ENCODE results near the gene MND1.
"Not testable (repeated sequence)": the region's sequence is repeated elsewhere in the genome, so short reads cannot be mapped to it uniquely, and the experiment has no call there.

Gene MND1

DNA sequence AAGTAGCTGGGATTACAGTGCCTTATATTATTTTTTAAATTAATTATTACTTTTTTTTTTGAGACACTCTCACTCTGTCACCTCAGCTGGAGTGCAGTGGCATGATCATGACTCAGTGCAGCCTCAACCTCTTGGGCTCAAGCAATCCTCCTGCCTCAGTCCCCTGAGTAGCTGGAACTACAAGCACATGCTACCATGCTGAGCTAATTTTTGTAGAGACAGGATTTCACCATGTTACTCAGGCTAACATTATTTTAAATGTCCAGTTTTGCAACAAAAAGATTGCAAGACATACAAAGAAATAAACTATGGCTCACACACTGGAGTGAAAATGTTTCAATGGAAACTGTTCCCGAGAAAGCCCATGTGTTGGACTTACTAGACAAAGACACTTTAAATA lies 59.2 kb downstream of the MND1 start:
- no peak for DNase-seq (ENCODE audit: low spot score)

DNA sequence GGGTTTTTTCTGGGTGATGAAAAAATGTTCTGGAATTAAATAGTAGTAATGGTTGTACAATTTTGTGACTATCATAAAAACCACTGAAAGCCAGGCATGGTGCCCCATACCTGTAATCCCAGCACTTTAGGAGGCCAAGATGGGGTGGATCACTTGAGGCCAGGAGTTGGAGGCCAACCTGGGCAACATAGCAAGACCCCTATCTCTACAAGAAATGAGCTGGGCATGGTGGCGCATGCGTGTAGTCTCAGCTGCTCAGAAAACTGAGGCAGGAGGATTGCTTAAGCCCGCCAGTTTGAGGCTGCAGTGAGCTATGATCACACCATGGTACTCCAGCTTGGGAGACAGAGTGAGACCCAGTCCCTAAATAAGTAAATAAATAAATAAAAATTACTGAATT lies 63.4 kb downstream of the MND1 start:
- DNase-seq (ENCODE audit: low spot score) = no peak

DNA sequence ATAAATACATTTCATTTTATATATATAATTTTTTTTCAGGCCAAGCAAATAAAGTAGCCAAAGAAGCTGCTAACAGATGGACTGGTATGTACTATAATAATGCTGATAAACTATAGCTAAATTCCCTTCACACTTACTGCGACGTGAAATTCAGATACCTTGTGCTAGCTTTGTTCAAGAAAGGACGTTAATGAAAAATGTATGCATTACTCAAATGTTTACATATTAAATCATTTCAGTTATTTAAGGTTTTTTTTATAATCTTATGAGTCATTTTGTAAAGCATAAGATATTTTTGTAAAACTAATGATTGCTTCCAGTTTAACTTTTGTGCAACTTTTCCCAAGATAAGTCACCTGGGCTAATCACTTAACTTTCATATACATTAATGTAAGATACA lies 64.4 kb downstream of the MND1 start:
- DNase-seq (ENCODE audit: low spot score) = no peak

DNA sequence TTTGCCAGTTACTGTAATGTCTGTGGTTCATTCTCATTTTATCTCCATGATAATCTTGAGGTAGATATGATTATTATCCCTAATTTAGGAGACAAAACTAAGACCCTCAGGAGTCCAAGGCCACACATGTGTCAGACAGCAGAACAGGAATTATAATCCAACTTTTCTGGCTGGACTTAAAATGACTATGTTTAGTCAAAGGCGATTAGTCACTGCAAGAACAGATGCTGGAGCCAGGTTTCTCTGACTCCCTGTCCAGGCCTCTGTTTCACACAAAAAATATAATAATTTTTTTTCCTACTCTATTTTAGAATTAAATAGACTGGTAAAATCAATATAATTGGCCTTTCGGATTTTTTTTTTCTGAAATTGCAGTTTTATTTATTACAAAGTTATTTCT lies 64.9 kb downstream of the MND1 start:
- peak; percentile 31 for DNase-seq (ENCODE audit: low spot score)

DNA sequence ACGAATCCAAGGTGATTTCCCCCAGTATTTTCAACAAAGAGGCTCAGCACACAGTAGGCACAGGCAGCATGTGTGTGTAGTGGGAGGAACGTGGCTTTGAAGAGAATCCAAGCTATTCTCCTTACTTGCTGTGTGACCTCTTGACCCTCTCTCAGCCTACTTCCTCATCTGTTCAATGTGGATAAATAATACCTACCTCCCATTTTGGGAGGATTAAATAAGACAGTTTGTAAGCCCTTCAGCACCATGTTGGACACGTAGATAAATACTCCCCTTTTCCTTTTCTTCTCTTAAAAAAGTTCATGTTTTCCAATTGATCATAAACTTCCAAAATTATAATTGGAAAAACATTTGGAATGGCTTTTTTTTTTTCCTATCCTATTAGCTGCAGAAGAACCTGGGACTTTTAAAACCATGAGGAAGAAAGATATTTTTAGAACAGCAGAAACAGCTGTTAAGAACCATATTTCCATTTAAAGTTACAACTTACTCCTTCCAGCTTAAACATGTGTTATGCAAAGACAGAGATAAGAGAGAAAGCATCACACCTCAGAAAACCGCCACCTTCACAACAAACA lies 65.5 kb downstream of the MND1 start:
- DNase-seq (ENCODE audit: low spot score) = no peak

DNA sequence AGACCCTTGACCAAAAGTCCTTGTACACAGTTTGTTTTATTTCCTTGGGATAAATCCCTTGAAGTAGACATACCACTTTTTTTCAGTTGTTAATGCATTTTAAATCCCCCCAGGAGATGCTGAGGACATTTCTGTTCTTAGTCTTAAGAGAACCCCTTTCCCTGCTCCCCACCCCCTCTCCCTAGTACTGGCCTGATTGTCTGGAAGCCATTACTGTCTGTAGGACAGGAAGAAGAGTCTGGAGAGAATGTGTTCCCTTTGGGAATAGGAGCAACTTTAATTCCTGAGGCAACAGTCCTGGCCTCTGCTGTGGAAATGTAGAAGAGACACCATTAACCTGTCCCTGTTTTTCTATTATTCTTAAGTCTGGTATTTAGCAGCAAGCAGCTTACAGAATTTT lies 69.4 kb downstream of the MND1 start:
- DNase-seq (ENCODE audit: low spot score) = no peak

GRCh38 chr4:153416456-153416855 lies 72.0 kb downstream of the MND1 start:
- not testable (repeated sequence) for DNase-seq (ENCODE audit: low spot score)

GRCh38 chr4:153418121-153418520 lies 73.6 kb downstream of the MND1 start:
- no peak for DNase-seq (ENCODE audit: low spot score)

DNA sequence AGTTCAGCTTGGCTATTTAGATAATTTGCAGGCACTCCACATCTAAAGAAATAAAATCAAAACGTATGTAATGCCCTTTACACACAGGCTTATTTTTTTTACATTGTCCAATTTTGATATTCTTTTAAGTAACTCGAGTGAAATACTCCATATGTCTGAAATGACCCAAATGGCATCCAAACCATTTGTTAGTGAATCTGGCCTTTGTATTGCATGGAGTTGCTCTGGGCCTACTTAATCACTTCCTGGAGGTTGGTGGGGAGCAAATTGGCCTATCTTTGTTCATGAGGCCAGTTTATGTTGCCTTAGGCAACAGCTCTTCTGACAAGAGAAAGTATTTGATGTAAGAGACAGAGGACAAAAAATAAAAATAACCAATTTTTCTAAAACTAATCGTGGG lies 74.1 kb downstream of the MND1 start:
- DNase-seq (ENCODE audit: low spot score) = no peak

DNA sequence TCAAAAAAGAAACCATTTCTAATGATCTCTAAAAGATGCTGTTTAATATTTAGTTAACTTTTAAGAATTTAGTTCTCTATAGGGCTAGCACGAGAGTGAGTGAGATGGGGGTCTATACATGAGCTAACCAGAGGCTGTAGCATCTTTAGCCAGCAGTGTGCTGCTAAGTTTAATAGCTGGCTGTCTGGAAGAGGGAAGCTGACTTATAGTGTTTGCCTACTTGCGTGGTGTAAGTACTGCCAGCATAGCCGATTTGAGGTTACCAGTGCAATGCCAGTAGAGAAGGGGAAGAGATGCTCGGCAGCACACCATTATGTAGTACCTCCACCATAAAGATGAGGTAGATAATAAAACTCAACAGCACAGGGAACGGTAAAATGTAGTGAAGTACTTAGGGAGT lies 74.5 kb downstream of the MND1 start:
- no peak for DNase-seq (ENCODE audit: low spot score)

GRCh38 chr4:153419673-153420278 lies 75.3 kb downstream of the MND1 start:
- DNase-seq (ENCODE audit: low spot score) = no peak

DNA sequence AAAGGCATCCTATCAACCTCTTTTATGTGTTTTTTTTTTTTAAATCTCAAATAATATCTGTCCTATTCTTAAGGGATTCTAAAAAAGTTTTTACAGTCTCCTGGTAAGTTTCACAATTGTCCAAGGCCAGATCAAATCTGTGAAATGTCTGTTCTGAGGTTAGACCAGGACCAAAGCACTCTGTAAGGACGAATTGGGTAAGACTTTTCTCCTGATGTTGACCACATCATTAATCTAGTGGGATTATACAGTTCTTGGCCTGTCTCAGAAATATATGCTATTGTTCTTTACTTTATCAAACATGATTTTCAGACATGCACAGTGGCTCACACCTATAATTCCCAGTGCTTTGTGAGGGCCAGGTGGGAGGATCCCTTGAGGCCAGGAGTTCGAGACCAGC lies 75.9 kb downstream of the MND1 start:
- DNase-seq (ENCODE audit: low spot score) = no peak

- DNase-seq (ENCODE audit: low spot score) = no peak
Observed at GRCh38 chr4:153421941-153422340, 77.5 kb downstream of the MND1 start.

DNA sequence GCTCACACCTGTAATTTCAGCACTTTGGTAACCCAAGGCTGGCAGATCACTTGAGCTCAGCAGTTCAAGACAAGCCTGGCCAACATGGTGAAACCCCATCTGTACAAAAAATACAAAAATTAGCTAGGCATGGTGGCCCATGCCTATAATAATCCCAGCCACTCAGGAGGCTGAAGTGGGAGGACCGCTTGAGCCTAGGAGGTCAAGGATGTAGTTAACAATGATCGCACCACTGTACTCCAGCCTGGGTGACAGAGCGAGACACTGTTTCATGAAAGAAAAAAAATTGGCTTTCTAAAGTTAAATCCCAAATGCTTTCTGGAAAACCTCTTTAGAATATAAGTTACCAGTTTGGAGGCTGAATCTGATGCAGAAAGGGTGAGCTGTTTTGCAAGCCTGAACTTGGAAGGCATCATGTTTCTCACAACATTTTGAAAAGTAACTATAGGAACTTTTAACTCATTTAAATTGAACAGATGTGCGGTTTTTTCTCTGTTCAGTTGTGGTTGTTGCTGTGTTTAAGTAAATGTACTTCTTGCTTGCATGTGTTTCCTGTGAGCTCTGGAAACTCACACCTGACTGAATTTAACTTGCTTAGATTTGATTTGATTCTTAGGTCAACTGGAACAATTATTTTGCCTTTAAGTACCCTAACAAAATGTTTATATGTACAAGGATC lies 81.9 kb downstream of the MND1 start:
- no peak for DNase-seq (ENCODE audit: low spot score)

DNA sequence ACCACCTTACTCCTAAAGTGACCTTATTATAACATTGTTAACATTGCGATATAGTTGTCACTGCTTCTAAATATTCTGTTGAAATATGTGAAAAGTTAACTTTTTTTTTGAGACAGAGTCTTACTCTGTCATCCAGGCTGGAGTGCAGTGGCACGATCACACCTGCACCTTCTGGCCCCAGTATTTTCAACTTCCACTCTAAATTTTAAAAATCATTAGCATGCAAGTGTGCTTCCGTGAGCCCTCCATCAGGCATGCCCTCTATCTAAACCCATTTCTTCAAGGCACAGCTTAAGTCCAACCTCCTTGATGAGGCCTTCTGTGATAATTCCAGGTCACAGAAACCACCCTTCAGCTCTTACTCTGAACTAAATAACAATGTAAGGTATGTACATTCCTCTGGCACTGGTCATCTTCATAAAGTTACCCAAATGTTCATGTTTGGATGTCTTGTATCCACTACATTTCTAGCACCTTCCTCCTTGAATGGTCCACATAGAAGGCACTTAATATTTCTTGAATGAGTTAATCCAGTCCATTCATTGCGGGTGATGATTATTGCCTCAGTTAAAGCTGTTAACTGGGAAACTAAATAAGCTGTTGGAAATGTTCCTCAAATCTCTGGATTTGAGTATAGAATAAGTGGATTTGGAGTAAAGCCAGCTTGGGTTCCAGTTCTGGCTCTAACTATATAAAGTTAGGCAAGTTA lies 83.0 kb downstream of the MND1 start:
- DNase-seq (ENCODE audit: low spot score) = no peak

GRCh38 chr4:153428941-153429475 lies 84.5 kb downstream of the MND1 start:
- no peak for DNase-seq (ENCODE audit: low spot score)

GRCh38 chr4:153432965-153433753 lies 88.7 kb downstream of the MND1 start:
- peak; percentile 71 for DNase-seq (ENCODE audit: low spot score)

DNA sequence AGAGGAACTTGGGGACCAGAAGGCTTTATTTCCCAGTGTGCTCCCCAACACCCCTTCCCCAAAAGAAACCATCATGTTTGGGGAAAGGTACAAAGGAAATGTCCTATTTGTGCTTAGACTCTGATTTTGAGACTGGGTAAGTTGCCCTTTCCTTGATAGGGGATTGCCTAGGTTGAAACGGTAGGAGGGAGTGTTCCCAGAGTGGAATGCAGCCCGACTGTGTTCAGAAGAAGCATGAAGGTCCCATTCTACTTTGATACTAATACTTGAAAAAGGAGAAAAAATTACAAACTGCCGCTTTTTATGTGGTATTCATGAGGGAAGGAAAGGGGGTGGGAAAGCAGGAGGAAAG lies 89.2 kb downstream of the MND1 start:
- DNase-seq (ENCODE audit: low spot score) = no peak

- no peak for DNase-seq (ENCODE audit: low spot score)
Observed at GRCh38 chr4:153434190-153434589, 89.7 kb downstream of the MND1 start.

DNA sequence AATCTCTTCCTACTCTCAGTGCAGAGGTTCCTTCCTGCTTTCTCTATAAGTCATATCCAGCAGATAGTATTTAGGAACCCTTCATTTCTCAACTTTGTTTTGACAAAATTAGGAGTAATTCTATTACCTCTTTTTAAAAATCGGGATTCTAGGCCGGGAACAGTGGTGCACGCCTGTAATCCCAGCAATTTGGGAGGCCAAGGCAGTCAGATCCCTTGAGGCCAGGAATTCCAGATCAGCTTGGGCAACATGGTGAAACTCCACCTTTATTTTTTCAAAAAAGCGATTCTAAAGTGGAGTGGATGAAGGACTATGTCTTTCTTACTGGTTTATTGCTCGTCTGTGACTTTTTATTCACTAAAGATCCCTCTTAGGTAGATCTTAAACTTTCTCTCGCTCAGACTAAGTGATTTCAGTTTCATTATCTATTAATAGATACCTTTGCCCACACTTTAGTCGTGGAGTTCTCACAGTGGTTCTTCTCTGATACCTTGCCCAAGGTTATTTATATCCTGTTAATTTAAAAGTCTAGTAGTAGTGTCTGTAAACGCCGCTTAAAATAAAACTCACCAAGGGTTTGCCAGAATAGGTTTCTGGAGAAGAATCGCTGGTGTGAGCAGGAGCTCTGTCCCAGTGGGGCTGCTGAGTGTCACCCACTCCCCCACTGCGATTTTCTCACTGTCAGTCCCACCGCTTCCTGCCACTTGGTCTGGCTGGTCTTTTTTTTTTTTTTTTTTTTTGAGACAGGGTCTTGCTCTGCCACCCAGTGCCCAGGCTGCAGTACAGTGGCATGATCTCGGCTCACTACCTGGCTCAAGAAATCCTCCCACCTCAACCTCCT lies 94.6 kb downstream of the MND1 start:
- no peak for DNase-seq (ENCODE audit: low spot score)

GRCh38 chr4:153439831-153440230 lies 95.3 kb downstream of the MND1 start:
- DNase-seq (ENCODE audit: low spot score) = no peak

All from D341Med (cell line).